GM12864 (cell line): ENCODE results near the gene RS1.

Source experiments
- DNase-seq: peaks from one replicate; pipeline ENCODE4 v3.0.0-alpha.2; 2011; ENCODE audit warnings: low read depth
- H3K4me3 ChIP-seq: 2 replicates; pipeline ENCODE4 v1.5.1; 2011; ENCODE audit warnings: mild to moderate bottlenecking, low read depth, low read length, control low read depth
- TF ChIP-seq, protein P1 (sequence below): IDR thresholded peaks from 2 replicates; pipeline ENCODE4 v1.5.1; 2011; ENCODE audit warnings: low read depth, mild to moderate bottlenecking, moderate library complexity, low read length, control low read depth, inconsistent platforms; ENCODE audit errors: missing control alignments

RS1 gene

DNA sequence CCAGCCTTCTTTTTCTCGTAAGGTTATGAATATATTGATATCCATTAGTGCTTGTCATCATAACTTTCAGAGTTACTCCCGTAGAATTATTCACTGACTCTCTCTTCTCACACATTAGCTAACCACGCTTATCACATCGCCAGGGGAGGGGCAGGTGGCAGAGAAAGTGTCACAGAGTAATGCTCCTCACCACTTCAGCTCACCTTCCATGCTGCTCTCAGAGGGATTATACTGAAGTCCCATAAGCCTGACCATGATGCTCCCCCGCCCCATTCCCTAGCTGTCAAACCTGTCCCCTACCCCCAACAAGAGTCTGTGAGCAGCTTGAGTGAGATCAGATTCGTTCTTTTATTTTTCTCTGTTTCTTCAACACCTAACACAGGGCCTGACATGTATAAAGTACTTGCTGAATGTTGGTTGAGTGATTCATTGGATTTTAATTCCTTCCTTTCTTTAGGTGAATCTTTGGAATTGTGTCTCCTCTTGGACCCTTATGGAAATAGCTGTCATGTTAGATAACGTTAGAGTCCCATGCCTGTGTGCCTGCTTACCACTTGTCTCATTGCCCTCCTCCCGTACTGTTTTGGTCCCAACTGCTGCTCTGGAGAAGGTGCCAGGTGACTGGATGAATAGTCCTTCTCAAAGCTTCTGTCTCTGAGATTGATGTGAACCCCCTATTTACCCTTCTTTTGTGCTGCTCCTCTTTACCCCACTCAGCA, 55.1 kb downstream of the RS1 start:
- H3K4me3 ChIP-seq: no peak overlapping the region
- no peak for DNase-seq
- TF ChIP-seq, protein P1, sequence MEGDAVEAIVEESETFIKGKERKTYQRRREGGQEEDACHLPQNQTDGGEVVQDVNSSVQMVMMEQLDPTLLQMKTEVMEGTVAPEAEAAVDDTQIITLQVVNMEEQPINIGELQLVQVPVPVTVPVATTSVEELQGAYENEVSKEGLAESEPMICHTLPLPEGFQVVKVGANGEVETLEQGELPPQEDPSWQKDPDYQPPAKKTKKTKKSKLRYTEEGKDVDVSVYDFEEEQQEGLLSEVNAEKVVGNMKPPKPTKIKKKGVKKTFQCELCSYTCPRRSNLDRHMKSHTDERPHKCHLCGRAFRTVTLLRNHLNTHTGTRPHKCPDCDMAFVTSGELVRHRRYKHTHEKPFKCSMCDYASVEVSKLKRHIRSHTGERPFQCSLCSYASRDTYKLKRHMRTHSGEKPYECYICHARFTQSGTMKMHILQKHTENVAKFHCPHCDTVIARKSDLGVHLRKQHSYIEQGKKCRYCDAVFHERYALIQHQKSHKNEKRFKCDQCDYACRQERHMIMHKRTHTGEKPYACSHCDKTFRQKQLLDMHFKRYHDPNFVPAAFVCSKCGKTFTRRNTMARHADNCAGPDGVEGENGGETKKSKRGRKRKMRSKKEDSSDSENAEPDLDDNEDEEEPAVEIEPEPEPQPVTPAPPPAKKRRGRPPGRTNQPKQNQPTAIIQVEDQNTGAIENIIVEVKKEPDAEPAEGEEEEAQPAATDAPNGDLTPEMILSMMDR: no peak

DNA sequence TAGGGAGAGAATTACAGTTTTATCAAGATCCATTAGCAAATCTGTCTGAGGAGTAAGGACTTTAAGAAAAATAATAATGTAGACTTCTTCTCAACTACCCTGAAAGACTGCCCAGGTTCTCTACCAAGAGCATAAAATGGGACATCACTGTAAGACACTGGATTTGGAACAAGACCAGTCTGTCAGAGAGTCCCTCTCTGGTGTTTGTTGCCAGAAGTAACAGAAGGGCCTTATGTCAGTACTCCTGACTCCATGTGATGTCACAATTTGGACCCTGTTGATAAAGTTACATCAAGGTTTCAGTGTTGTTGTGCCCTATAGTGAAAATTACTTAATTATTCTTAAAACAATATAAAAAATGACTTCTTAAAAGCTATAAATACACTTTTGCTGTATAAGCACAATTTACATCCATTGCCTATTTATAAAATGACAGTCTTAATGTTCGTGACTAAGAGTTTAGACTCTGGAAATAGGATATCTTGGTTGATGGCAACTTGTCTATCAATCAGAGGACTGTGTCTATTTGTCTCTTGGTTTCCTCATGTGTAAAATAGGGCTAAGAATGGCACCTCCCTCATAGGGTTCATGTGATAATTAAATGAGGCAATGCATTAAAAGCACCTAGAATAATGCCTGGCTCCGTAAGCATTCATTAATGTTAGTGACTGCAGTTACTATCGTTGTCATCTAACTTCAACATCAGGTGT, 57.8 kb downstream of the RS1 start:
- TF ChIP-seq, protein P1: no peak
- DNase-seq: no peak

DNA sequence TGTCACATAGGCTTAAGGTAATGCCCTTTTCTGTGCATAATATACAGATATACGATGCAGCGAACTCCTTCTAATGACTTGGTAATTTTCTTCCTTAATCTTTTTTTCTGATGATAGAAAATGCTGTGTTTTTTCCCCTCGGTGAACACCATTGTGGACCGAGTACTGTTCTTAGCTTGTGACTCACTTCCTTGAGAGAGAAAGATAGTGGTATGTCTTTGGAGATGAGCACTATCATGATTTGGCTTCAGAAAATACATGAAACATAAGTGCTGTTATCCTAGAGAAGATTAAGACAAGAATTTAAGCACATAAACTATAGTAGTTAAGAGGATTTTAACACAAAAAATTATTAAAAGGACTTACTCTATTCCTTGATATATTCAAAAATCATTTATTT, 63.9 kb downstream of the RS1 start:
- DNase-seq: no peak
- TF ChIP-seq, protein P1: no peak
- H3K4me3 ChIP-seq: no peak overlapping the region

More for the DNA sequence above, 57.8 kb downstream of the RS1 start:
- no peak overlapping the region for H3K4me3 ChIP-seq

DNA sequence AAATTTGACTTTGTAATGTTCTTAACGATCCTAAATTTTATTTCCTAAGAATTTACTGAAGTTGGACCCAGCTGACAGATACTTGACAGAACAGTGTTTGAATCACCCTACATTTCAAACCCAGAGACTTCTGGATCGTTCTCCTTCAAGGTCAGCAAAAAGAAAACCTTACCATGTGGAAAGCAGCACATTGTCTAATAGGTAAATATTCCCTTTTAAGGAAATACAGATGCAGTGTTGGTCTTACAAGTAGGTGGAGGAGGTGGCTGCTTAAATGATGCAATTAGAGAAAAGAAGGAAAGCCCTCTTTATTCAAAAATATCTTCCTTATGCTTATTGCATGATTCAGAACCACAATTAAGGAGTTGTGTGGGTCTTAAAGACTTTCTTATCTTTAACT, 73.5 kb downstream of the RS1 start:
- DNase-seq: no peak
- TF ChIP-seq, protein P1: no peak
- no peak overlapping the region for H3K4me3 ChIP-seq

DNA sequence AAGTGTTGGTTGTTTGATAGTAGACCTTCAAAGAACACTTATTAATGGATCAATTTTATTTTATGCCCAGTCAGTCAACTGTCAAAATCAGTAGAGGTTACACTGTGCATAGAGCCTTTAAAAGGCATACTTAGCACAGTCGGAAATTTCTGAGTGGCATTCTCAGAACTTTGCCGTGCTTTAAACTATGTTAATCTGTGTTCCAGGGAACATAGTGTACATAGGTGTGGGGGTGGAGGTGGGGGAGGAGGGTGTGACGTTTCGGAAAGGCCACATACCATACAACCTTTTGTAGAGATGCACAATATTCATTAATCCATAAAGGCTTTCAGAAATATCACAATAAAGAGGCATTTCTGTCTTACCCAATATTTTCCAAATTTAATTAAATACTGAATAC, 75.8 kb downstream of the RS1 start:
- no peak overlapping the region for H3K4me3 ChIP-seq
- no peak for DNase-seq
- TF ChIP-seq, protein P1: no peak

DNA sequence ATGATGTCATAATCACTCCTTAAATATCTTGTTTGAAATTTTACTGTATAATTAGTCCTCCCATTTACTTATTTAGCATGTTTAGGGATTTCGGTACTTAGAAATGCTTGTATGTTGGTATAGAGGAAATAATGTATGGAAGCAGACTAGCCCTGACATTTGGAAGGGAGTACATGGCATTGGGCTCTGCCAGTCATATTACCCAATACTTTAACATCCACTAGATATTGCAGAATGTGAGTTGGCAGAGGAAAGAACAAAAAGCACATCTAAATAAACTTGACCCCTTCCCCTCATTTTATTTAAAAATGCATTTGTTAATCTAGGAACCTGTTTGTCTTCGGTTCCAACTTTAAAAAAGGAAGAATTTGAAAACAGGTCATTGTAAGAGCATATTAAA, 77.8 kb downstream of the RS1 start:
- no peak overlapping the region for H3K4me3 ChIP-seq
- TF ChIP-seq, protein P1: no peak
- no peak for DNase-seq
